ENCODE measurements around the gene CTDNEP1. TPM values are rescaled to one million over a fixed set of nuclear protein-coding genes. Genes with fewer than 3 reads are reported as not detected.
A peak's percentile ranks its signal among the peaks of the same experiment; 100 is the strongest.

The CTDNEP1 gene
- total and polyA plus RNA-seq, 4 donors = 11.0 to 28.6 (median 18.6) TPM

- no peak for DNase-seq (ENCODE audit: low spot score)
- H3K4me1 ChIP-seq (ENCODE audit: control insufficient read depth in 4 of 4, insufficient read depth in 4 of 4, low read length in 3 of 4) = peaks cover 14 to 67% (median 51%) of the 10 kb centered on the region in 4 donors
Observed at GRCh38 chr17:7219229-7219811, 32.2 kb downstream of the CTDNEP1 start.

GRCh38 chr17:7218758-7219157 is 32.8 kb downstream of the CTDNEP1 start:
- peak overlapping the region; percentile 99 for H3K27ac ChIP-seq (ENCODE audit: low read depth in 1 of 2, low read length in 2 of 2)
- H3K9me3 ChIP-seq (ENCODE audit: control insufficient read depth in 4 of 4, low read length in 3 of 4) = no peaks in the 10 kb centered on the region
- WGBS = 92% methylated on average over 6 of the region's 6 CpGs
- no peak for TF ChIP-seq TAF1 (conservative IDR thresholded peaks at IDR 0.05)
- TF ChIP-seq JUND (IDR thresholded peaks at IDR 0.05) = no peak
- TF ChIP-seq MAX (IDR thresholded peaks at IDR 0.05) = no peak
- TF ChIP-seq FOXA2 (IDR thresholded peaks at IDR 0.05) = no peak
- TF ChIP-seq ZBTB33 (IDR thresholded peaks at IDR 0.05) = no peak
- TF ChIP-seq EGR1 (IDR thresholded peaks at IDR 0.05; ENCODE audit: low read depth in 2 of 2) = no peak
- TF ChIP-seq ATF3 (IDR thresholded peaks at IDR 0.05) = no peak
- no peak for TF ChIP-seq HNF4A (conservative IDR thresholded peaks at IDR 0.05)
- no peak for TF ChIP-seq REST (IDR thresholded peaks at IDR 0.05)
- TF ChIP-seq GABPA (IDR thresholded peaks at IDR 0.05 in 1 of 2, conservative IDR thresholded peaks at IDR 0.05 in 1 of 2) = no peak
- H3K4me3 ChIP-seq (ENCODE audit: low read depth in 1 of 3, low read length in 3 of 3) = no peak overlapping the region
- no peak overlapping the region for H3K9ac ChIP-seq (ENCODE audit: low read depth in 1 of 2, low read length in 2 of 2)
- peaks cover 4 to 29% (median 21%) of the 10 kb centered on the region in 4 donors for H3K36me3 ChIP-seq (ENCODE audit: control insufficient read depth in 4 of 4, insufficient read depth in 3 of 4, low read depth in 1 of 4, low read length in 3 of 4)
- no peak for DNase-seq (ENCODE audit: low spot score)
- H3K27me3 ChIP-seq (ENCODE audit: control insufficient read depth in 4 of 4, insufficient read depth in 4 of 4, low read length in 3 of 4) = no peaks in the 10 kb centered on the region
- peaks cover 14 to 65% (median 49%) of the 10 kb centered on the region in 4 donors for H3K4me1 ChIP-seq (ENCODE audit: control insufficient read depth in 4 of 4, insufficient read depth in 4 of 4, low read length in 3 of 4)

More at GRCh38 chr17:7219229-7219811, 32.2 kb downstream of the CTDNEP1 start:
- WGBS = 20% methylated on average over 12 of the region's 12 CpGs
- TF ChIP-seq MAX (IDR thresholded peaks at IDR 0.05) (peak; percentile 47), GABPA (IDR thresholded peaks at IDR 0.05 in 1 of 2, conservative IDR thresholded peaks at IDR 0.05 in 1 of 2) (no peak), REST (IDR thresholded peaks at IDR 0.05) (no peak), SP1 (IDR thresholded peaks at IDR 0.05) (no peak), HNF4G (IDR thresholded peaks at IDR 0.05) (no peak), HNF4A (conservative IDR thresholded peaks at IDR 0.05) (no peak)
- peak overlapping the region; percentile 27 to 82 (median 79) for H3K4me3 ChIP-seq (ENCODE audit: low read depth in 1 of 3, low read length in 3 of 3)
- no peaks in the 10 kb centered on the region for H3K27me3 ChIP-seq (ENCODE audit: control insufficient read depth in 4 of 4, insufficient read depth in 4 of 4, low read length in 3 of 4)
- H3K27ac ChIP-seq (ENCODE audit: low read depth in 1 of 2, low read length in 2 of 2) = peak overlapping the region; percentile 99
- peaks cover 8 to 34% (median 26%) of the 10 kb centered on the region in 4 donors for H3K36me3 ChIP-seq (ENCODE audit: control insufficient read depth in 4 of 4, insufficient read depth in 3 of 4, low read depth in 1 of 4, low read length in 3 of 4)
- H3K9ac ChIP-seq (ENCODE audit: low read depth in 1 of 2, low read length in 2 of 2) = peak overlapping the region; percentile 78 to 79
- no peaks in the 10 kb centered on the region for H3K9me3 ChIP-seq (ENCODE audit: control insufficient read depth in 4 of 4, low read length in 3 of 4)
